Kidney capillary endothelial cell (primary cell): ENCODE data around the gene PLP2.
"Not testable (repeated sequence)": the region's sequence is repeated elsewhere in the genome, so short reads cannot be mapped to it uniquely, and the experiment has no call there.

Source experiments
- DNase-seq: peaks from one replicate; pipeline ENCODE4 v3.0.0-alpha.2; 2018; ENCODE audit warnings: low spot score

PLP2 gene

GRCh38 chrX:49163555-49164419, 7.9 kb upstream of the PLP2 start:
- peak; percentile 66 for DNase-seq

GRCh38 chrX:49164589-49165360, 6.9 kb upstream of the PLP2 start:
- DNase-seq = no peak

GRCh38 chrX:49165901-49166881, 5.5 kb upstream of the PLP2 start:
- DNase-seq = peak; percentile 52

- DNase-seq = peak; percentile 42
These were observed 4.6 kb upstream of the PLP2 start for GRCh38 chrX:49166914-49167739.

- DNase-seq = no peak
These were observed 4.0 kb upstream of the PLP2 start for GRCh38 chrX:49167740-49168108.

GRCh38 chrX:49172280-49172780, 632 bp downstream of the PLP2 start:
- no peak for DNase-seq

GRCh38 chrX:49173544-49173943, 1.8 kb downstream of the PLP2 start:
- DNase-seq = not testable (repeated sequence)

GRCh38 chrX:49174723-49175122, 3.0 kb downstream of the PLP2 start:
- DNase-seq = no peak

GRCh38 chrX:49175435-49176274, 4.0 kb downstream of the PLP2 start:
- DNase-seq = no peak

- DNase-seq = no peak
These were observed 5.0 kb downstream of the PLP2 start for GRCh38 chrX:49176421-49177326.

- no peak for DNase-seq
These were observed 5.7 kb downstream of the PLP2 start for GRCh38 chrX:49177338-49177833.

GRCh38 chrX:49177873-49178480, 6.3 kb downstream of the PLP2 start:
- no peak for DNase-seq

GRCh38 chrX:49178537-49178936, 6.8 kb downstream of the PLP2 start:
- no peak for DNase-seq

- DNase-seq = no peak
These were observed 7.7 kb downstream of the PLP2 start for GRCh38 chrX:49179358-49179757.

- no peak for DNase-seq
These were observed 12.1 kb downstream of the PLP2 start for GRCh38 chrX:49183701-49184281.

- peak; percentile 71 for DNase-seq
These were observed 12.9 kb downstream of the PLP2 start for GRCh38 chrX:49184294-49185281.
